NCI-H1694 (cell line): ENCODE results near the gene SLC30A2.

ENCODE experiments used
- DNase-seq: peaks from one replicate; lab custom pipeline; 2025; lab: John Stamatoyannopoulos, UW

The SLC30A2 gene

DNA sequence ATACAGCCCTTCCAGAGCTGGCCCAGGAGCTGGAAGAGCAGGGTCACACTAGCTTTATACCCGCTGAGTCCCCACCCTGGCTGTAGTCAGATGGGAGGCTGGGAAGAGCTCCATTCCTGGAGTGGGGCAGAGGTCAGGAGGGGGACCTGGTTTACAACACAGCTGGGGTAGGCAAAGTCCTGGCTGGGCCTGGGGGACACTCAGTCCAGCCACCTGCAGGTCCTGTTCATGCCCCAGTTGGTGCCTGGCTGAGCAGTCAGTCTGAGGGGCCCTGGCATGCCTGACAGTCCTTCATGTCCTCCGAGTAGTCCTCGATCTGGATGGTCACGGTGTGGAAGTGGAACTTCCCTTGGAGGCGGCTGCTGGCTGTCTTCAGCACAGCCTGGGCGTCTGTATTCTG lies 7.0 kb downstream of the SLC30A2 start:
- no peak for DNase-seq

DNA sequence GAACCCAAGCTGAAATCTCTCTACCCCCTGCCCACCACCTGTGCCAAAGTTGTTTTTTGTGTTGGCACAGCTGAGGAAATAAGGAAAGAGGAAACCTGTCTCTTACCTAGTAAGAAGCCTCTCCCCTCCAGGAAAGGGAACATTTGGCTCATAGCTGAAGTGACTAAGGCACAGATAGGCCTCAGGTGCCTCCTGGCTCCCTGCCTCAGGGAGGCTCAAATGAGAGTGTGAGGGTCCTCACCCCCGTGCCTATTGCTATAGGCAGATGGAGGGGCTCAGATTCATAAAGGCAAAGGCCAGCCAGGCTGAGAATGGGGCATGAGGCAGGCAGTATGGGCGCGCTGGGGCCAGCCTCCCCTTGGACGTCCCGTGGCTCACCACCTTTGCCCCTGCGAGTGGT lies 7.4 kb downstream of the SLC30A2 start:
- no peak for DNase-seq

DNA sequence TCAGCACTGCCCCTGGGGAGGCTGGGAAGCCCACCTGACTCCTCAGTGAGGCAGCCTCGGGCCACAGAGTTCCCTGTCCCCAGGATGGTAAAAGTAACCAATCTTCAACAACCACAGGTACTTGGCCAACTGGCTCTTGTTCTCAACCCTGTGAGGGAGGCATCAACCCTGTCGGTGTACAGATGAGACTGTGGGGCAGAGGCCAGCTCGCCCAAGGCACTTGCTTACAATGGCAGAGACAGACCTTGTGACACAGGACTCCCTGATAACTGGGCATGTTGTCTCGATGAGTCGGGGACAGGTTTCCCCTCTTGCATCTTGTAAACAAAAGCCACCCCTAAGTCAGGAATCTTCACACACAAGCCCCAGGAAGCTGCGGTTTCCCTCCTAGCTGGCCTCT lies 8.0 kb downstream of the SLC30A2 start:
- DNase-seq = no peak

DNA sequence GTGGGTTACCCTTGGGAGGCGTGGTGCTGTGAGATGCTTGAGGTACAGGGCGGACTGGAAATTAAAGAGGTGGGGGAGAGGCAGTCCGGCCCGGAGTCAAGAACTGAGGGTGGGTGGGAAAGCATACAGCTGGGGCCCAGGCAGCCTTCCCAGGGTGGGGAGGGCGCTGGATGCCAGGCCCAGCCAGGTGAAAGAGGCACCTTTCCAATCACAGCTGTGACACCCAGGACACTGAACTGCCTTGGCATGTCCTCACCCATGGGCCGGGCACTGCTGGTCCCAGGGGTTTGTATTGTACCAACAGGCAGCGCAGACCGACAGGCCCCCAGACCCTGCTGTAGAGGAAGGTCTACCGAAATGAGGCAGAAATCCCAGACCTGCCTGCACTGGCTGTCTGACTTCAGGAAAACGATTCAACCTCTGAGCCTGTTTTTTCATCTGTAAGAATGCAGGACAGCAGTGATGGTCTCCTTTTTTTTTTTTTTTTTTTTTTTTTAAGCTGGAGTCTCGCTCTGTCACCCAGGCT lies 9.1 kb downstream of the SLC30A2 start:
- DNase-seq = no peak

DNA sequence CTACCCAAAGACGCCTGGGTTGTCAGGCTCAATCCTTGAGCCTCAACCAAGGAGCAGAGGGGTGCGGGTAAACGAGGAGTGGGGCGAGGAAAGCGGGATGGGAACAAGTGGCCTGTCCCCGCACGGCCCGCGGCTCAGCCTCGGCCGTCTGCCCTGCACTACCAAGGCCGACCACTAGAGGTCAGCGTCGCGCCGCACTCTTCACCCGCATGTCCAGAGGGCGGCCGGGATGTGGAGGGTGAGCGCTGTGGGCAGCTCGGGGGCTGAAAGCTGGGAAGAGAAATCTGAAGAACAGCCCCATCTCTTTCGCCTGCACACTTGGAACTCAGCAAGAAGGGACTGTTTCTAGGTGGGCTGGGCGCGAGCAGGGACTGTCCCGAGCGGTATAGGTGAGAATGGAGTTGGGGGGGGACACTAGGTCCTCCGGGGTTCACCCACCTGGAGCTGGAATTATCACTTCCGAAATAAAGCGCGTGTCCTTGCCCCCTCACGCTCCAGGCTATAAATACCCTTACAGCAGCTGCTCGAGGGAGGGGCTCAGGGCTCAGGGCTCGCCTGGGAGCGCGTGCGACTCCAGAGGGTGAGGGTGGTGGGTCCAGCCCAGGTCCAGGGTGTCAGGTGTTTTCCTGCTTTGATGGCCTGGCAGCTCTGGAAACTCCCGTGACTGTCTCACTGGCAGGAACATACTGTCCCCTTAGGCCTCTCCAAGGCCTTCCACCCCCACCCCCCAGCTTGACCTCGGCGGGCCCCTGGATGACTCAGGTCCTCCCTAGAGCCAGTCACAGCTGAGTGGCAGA lies 9.8 kb downstream of the SLC30A2 start:
- no peak for DNase-seq

DNA sequence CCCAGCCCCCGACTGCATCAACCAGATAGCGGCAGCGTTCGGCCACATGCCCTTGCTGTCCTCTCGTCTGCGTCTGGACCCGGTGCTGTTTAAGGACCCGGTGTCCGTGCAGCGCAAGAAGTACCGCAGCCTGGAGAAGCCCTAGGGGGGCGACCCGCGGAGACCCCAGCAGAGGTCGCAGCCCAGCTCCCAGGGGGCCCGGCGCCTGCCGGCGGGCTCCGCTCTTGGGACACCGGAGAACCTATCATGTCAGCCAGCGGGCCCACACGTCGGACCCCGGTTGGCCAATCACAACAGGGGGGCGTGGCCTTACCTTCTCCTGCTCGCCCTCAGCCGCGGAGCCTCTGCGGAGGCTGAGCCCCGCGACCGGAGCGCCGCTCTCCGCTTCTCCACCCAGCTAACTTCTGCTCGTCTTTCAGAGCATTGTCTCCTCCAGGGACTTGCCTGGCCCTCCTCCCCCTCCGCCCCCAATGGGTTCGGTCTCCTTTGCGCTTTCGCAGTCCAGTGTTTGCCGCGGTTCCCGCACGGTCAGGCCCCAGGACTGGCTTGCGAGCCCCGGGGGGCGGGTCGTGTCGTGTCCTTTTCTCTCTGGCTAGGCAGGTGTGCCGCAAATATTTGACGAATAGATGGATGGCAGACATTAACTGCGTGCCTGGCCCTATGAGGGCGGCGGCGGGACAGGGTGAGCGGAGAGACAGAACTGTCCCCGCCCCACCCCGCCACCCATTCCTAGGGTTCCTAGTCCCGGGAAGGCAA lies 10.5 kb downstream of the SLC30A2 start:
- DNase-seq = peak; percentile 94

DNA sequence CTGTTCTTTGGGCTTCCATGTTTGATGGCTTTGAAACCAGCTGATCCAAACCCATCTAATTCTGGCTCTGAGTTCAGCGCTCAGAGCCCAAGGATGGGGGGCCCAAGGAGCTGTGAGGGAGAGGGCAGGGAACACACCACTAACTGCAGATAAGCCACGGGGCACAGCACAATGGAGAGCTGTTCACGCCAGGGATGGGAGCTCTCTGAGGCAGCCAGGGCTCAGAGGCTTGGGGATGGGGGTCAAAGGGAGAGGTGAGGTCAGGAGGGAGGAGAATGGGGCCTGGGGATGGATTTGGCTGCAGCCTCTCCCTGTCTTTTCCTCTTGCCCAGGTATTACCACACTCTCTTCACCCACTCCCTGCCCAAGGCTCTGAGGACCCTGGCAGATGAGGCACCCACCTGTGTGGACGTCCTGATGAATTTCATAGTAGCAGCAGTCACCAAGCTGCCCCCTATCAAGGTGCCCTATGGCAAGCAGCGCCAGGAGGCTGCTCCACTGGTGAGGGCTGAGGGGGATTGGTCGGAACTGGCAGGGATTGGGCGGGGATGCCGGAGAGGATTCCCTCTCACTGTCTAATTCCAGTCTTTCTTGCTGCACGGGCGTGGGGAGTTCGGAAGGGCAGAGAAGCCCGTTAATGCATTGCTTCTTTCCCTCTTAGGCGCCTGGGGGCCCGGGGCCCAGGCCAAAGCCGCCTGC lies 11.3 kb downstream of the SLC30A2 start:
- no peak for DNase-seq

DNA sequence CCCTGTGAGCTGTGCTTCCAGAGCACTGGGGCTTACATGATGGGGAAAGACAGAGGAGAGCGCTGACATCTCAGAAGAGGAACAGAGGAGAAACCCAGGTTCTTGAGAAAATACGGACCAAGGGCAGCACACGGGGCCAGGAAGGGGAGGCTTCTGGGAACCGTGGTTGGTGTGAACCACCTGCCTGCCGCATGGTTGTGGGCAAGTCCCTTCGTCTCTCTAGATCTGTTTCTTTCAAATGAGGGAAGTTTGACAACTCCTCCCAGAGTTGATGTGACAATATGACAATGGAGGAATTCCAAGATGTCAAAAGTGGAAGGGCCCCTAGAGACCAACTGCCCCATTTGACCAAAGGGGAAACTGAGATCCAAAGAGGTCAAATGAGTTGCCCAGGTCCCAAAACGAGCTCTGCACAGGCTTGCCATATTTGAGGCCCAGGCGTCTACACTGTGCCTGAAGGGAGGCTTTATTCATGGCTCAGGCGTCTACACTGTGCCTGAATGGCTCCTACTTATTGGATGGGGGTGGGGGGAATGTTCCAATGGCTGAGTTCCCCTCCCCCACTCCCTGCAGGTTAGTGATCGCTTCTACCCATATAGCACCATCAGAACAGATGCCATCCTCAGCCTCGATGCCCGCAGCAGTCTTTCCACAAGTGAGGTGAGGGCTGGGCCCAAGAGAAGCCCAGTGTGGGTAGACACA lies 13.1 kb downstream of the SLC30A2 start:
- DNase-seq = no peak

DNA sequence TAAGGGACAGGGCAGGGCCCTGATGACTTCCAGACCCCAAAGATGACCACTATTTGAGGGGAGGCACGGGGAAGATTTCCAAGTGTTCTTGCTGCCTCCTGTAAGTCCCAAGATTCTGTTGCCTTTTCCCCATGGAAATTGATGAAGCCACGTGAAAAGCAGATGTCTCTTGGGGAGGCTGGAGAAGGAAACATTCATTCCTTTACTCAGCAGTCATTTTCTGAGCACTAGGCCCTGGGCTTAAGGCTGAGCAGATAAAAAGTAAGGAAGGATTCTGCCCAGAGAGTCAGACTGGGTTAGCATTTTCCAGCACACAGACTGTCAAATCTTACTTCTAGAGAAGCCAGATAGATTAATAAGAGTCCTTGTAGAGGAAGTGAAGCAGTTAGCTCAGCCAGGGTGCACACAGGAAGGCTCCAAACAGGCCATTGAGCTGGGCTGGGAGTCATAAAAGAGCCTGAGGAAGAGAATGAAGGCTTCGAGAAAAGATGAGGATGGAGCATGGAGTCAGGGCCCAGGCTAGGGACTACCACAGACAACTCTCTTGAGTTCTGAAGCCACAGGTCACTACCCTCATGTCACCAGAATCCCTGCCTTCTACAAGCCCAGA lies 14.2 kb downstream of the SLC30A2 start:
- no peak for DNase-seq

DNA sequence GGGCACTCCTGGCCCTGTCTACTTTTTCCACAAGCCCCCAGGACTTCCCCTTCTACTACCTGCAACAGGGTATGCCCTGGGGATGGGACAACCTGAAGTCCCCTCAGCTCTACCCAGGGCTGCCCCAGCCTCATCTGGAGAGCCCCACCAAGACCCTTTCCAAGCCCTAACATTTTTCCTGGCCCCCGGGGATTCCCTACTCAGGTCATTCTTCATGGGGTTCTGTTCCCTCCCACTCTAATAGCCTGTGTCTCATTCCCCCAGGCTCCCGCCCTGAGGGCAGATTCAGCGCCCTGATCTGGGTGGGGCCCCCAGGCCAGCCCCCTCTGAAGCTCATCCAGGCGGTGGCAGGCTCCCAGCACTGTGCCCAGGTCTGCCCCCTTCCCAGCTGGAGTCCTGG lies 14.7 kb downstream of the SLC30A2 start:
- DNase-seq = no peak

DNA sequence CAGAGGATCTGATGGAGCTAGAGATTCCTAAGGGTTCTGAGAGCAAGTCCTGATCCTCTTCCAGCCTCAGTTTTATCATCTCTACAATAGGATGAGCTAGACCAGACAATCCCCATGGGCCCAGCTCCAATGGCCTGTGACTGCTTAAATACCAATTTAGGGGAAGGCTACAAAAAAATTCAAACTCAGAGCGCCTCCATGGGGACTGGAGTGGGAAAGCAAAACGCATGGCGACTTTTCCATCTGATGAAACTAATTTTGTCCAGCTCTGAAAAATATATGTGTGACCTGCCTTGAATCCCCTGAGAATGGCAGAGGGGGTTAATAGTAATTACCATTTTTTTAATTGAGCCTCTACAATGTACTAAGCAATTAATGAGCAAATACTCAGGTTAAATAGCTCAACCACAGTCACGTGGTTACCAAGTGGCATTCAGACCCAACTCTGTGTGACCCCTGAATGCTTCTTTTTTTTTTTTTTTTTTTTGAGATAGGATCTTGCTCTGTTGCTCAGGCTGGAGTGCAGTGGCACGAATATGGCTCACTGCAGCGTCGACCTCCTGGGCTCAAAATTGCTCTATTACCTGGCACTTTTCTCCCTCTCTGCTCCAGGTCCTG lies 15.9 kb downstream of the SLC30A2 start:
- DNase-seq = peak; percentile 25

DNA sequence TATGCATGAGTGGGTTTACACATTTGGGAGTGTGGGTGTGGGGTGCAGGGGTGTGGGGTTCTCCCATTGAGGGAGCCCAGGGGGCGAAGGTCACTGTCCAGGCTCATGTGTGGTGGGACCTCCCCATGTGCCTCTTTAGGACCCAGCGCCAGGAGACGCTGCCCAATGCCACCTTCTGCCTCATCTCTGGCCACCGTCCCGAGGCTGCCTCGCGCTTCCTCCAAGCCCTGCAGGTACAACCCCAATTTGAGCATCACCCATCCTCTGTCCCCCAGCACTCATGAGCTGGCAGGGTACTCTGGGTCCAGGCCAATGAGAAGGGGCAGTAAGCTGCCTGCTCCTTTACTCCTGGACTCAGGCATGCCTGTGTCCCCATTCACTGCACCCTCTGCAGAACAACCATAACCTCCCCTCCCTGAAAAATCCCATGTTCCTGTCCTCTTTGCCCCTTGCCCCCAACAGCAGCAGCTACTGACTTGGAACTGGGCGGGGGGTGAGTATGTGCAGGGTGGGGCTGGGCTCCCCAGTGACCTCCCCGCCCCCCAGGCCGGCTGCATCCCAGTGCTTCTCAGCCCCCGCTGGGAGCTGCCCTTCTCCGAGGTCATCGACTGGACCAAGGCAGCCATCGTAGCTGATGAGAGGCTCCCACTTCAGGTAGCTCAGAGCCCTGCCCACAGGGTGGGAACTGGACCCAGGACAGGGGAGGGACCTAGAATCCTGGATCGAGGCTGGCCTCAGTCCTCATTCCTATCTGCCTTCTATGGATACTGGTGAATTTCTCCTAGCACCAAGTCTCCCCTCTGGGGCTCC lies 16.7 kb downstream of the SLC30A2 start:
- DNase-seq = no peak

DNA sequence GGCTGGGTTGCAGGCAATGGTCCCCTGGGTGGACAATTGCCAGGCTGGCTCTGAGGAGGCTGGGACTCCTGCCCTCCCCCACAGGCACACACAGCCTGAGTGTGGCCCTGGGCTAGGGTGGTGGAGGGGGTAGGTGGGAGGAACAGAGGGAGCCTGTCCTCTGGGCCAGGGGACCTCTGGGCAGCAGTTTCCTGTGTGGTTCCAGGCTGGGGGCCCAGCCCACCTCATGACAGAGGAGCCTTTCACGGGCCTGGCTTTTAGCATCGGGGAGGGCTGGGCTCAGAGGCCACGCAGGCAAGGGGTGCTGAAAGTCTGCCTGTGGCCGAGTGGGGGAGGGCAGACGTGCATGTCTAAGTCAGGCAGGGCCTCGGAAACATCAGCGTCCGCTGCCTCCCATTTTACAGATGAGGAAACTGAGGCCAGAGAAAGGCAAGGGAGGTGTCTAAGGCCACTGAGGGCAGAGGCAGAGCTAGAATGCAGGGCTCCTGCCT lies 17.4 kb downstream of the SLC30A2 start:
- DNase-seq = no peak

DNA sequence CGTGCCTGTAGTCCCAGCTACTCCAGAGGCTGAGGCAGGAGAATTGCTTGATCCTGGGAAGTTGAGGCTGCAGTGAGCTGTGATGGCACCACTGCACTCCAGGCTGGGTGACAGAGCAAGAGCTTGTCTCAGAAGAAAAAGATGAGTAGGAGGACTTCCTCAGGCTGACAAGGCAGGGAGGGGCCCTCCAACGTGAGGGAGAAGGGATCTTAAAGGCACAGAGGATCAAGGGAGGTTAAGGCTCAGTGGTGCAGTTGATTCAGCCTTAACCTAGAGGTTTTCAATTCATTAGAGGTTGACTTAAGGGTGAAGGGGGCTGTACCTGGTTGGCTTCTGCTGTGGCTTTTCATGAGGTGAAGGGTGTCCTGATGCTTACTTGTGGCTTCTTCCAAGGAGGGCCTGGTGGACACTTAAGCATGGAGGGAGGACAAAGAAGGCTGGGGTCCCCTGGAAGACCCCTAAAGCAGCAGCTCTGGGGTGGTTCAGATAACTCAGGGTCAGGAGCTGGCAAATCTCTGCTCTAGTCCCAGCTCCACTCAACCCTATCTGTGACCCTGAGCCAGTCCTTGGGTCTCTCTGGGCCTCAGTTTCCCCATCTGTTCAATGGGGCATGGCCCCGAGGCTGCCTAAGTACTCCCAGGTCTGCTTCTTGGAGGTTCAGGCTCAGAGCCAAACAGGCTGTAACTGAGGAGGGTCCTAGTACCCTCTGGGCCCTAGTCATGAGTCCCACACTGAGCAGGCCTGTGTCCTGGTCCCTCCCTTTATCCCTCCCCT lies 18.0 kb downstream of the SLC30A2 start:
- no peak for DNase-seq

DNA sequence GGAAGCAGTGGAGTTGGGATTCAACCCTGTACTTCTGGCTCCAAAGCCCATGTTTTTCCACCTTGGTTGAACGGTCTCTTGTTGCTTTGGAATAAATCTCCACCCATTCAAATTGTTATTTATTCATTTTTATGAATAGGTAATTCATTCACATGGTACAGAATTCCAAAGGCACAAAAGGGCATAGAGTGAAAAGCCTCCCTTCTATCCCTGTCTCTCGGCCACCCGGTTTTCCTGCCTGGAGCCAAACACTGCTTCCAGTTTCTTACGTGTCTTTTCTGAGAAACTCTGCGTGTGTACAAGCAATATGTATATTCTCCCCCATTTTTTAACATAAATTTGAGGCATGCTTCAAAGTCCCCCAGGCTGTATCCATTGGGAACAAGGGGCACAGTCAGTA lies 20.4 kb downstream of the SLC30A2 start:
- no peak for DNase-seq

DNA sequence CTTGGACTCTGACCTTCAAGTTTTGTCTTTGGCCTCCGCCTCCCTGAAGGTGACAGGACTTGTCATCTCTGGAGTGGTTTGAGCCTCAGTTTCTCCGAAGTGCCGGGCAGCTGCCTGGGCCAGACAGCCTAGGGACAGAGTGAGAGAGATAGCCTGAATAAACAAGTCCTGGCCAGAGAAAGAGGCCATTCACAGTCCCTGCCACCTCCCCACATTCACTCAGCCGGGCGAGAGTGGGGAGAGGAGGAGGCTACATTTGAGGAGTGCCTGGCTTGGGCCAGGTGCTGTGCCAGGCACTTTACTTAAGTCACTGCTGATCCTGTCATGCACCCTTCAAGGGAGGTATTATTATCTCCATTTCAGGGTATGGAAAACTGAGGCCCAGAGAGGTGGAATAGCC lies 20.9 kb downstream of the SLC30A2 start:
- no peak for DNase-seq

DNA sequence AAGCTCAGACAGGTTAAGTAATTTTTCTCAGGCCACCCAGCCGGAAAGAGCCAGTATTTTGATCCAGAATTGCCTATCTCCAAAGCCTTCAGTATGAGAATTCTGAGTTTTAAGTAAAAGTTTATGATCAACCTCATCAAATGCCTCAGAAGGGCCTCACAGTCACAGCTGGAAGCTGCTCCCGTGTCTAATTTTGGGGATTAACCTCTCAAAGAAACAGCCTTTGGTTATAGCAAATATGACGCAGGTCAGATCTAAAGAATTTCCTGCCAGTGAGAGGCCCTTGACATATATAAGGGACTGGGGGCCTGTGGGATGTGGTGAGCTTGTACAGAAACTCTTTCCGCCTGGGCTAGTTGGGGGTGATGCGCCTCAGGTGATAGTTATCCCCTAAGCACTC lies 22.1 kb downstream of the SLC30A2 start:
- no peak for DNase-seq

DNA sequence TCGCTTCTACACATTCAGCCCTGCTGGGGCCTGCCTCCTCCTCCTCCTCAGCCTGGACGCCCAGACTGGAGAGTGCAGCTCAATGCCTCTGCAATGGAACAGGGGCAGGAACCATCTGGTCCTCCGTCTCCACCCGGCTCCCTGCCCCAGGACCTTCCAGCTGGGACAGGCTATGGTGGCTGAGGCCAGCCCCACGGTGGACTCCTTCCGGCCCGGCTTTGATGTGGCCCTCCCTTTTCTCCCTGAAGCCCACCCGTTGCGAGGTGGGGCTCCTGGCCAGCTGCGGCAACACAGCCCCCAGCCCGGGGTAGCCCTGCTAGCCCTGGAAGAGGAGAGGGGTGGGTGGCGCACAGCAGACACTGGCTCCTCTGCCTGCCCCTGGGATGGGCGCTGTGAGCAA lies 22.9 kb downstream of the SLC30A2 start:
- no peak for DNase-seq

DNA sequence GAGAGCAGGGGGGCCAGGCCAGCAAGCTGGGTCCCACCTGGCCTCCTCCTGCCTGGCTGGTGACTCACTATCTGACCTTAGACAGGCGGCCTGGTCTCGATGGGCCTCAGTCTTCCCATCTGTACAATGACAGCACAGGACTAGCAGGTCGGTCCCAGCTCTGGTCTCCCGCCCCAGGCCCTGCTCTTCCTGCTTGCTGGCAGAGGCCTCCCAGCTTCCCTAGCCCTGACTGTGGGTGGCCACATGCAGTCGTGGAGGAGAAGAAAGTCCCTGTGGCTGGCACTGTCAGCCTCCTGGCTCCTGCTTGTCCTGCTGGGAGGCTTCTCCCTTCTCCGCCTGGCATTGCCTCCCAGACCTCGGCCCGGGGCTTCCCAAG lies 23.5 kb downstream of the SLC30A2 start:
- no peak for DNase-seq
